Glutamatergic neuron (in vitro differentiated cells): ENCODE data around the gene DNAJA2. TPM values are rescaled to one million over a fixed set of nuclear protein-coding genes. Genes with fewer than 3 reads are reported as not detected.
A peak's percentile ranks its signal among the peaks of the same experiment; 100 is the strongest.

Experiments used
- DNase-seq: peaks from one replicate; pipeline ENCODE4 v3.0.0; 2022
- H3K27ac Mint-ChIP-seq: one replicate; pipeline ENCODE4 v1.8.0; 2020; ENCODE audit warnings: mild to moderate bottlenecking, mixed read lengths, inconsistent platforms; ENCODE audit not compliant: unreplicated experiment
- H3K27me3 Mint-ChIP-seq: one replicate; pipeline ENCODE4 v1.8.0; 2020; ENCODE audit warnings: mild to moderate bottlenecking, moderate library complexity, mixed read lengths, inconsistent platforms; ENCODE audit not compliant: unreplicated experiment
- H3K36me3 Mint-ChIP-seq: one replicate; pipeline ENCODE4 v1.8.0; 2020; ENCODE audit warnings: mild to moderate bottlenecking, mixed read lengths, inconsistent platforms; ENCODE audit not compliant: unreplicated experiment
- H3K4me1 Mint-ChIP-seq: one replicate; pipeline ENCODE4 v1.8.0; 2020; ENCODE audit warnings: mild to moderate bottlenecking, low read depth, mixed read lengths, inconsistent platforms; ENCODE audit not compliant: unreplicated experiment
- H3K4me3 Mint-ChIP-seq: one replicate; pipeline ENCODE4 v1.8.0; 2020; ENCODE audit warnings: mild to moderate bottlenecking, mixed read lengths, inconsistent platforms; ENCODE audit not compliant: unreplicated experiment
- H3K9me3 Mint-ChIP-seq: one replicate; pipeline ENCODE4 v1.8.0; 2020; ENCODE audit warnings: mild to moderate bottlenecking, moderate library complexity, mixed read lengths, inconsistent platforms; ENCODE audit not compliant: unreplicated experiment
- CTCF ChIP-seq: fragments of 200-600 bp; sonication (generic); IDR thresholded peaks from one replicate; pipeline ENCODE4 v1.5.0; 2021; ENCODE audit not compliant: partially characterized antibody, unreplicated experiment
- total RNA-seq: library from RNA; stranded (reverse); fragmentation: NEBNext Ultra II Directional; extraction: Animal tissue kit (Norgen Biotek cat#: 25700); gene quantifications from one replicate; pipeline ENCODE4 v1.2.1, GENCODE V29; 2021; ENCODE audit not compliant: unreplicated experiment

Gene DNAJA2
- total RNA-seq, 1 donor from 2014 or later: 95.8 TPM

GRCh38 chr16:46915483-46916025, 57.9 kb downstream of the DNAJA2 start:
- Mint-ChIP-seq H3K27me3 (peaks cover 39% of the 10 kb centered on the region), H3K4me1 (peaks cover 57% of the 10 kb centered on the region), H3K27ac (peak overlapping the region; percentile 92)

GRCh38 chr16:46914556-46915201, 58.8 kb downstream of the DNAJA2 start:
- TF ChIP-seq CTCF: no peak
- peaks cover 12% of the 10 kb centered on the region for H3K36me3 Mint-ChIP-seq
- peak; percentile 35 for DNase-seq

More at GRCh38 chr16:46915483-46916025, 57.9 kb downstream of the DNAJA2 start:
- TF ChIP-seq CTCF: no peak
- peaks cover 35% of the 10 kb centered on the region for H3K9me3 Mint-ChIP-seq
- peak overlapping the region; percentile 67 for H3K4me3 Mint-ChIP-seq
- DNase-seq: no peak
- peaks cover 12% of the 10 kb centered on the region for H3K36me3 Mint-ChIP-seq

GRCh38 chr16:46911650-46912049, 61.8 kb downstream of the DNAJA2 start:
- H3K4me1 Mint-ChIP-seq: peaks cover 27% of the 10 kb centered on the region
- H3K4me3 Mint-ChIP-seq: no peak overlapping the region
- peaks cover 9% of the 10 kb centered on the region for H3K9me3 Mint-ChIP-seq
- peaks cover 22% of the 10 kb centered on the region for H3K27me3 Mint-ChIP-seq
- DNase-seq: no peak
- H3K27ac Mint-ChIP-seq: no peak overlapping the region
- H3K36me3 Mint-ChIP-seq: peaks cover 13% of the 10 kb centered on the region
- TF ChIP-seq CTCF: no peak

More at GRCh38 chr16:46914556-46915201, 58.8 kb downstream of the DNAJA2 start:
- peaks cover 49% of the 10 kb centered on the region for H3K4me1 Mint-ChIP-seq
- peak overlapping the region; percentile 92 for H3K27ac Mint-ChIP-seq
- H3K4me3 Mint-ChIP-seq: peak overlapping the region; percentile 67
- peaks cover 27% of the 10 kb centered on the region for H3K9me3 Mint-ChIP-seq
- peaks cover 35% of the 10 kb centered on the region for H3K27me3 Mint-ChIP-seq

- no peak overlapping the region for H3K27ac Mint-ChIP-seq
- H3K27me3 Mint-ChIP-seq: peaks cover 22% of the 10 kb centered on the region
- DNase-seq: no peak
- H3K4me3 Mint-ChIP-seq: no peak overlapping the region
- H3K36me3 Mint-ChIP-seq: peaks cover 13% of the 10 kb centered on the region
- H3K9me3 Mint-ChIP-seq: peaks cover 11% of the 10 kb centered on the region
- H3K4me1 Mint-ChIP-seq: peaks cover 23% of the 10 kb centered on the region
- TF ChIP-seq CTCF: no peak
Measured at GRCh38 chr16:46911038-46911437, 62.4 kb downstream of the DNAJA2 start.
